Inflammatory macrophage (primary cell): ENCODE results near the gene TOGARAM1.

Experiments
- DNase-seq, 2 donors: peaks; one replicate each; pipeline ENCODE4 v3.0.0-alpha.2; 2020 to 2022

Gene TOGARAM1

DNA sequence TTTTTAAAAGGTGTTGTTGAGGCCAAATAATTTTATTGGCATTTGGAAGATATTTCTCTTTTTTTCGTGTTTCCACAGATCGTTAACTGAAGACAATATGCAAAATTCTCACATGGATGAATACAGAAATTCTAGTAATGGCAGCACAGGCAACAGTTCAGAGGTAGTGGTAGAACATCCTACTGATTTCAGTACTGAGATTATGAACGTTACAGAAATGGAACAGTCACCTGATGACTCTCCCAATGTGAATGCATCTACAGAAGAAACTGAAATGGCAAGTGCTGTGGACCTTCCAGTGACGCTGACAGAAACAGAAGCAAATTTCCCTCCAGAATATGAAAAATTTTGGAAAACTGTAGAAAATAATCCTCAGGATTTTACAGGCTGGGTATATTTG, 133.2 kb downstream of the TOGARAM1 start:
- no peak for DNase-seq

DNA sequence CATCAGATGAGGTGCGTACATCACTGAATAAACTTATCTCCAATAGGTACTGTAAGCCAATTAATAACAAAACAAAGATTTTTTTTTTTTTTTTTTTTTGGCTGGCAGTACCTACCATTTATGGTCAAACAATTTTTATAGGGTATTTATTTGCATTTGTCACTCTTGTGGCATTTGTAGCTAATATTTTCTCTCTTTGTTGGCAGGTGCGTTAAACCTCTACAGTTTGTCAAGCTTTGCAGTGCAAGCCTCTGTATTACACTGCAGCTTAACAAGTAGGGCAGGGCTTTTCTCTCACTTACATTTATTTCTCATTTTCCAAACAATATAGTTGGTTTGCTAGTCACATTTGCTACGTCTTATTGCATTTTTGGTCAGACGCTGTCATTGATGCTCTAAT, 134.2 kb downstream of the TOGARAM1 start:
- no peak for DNase-seq

DNA sequence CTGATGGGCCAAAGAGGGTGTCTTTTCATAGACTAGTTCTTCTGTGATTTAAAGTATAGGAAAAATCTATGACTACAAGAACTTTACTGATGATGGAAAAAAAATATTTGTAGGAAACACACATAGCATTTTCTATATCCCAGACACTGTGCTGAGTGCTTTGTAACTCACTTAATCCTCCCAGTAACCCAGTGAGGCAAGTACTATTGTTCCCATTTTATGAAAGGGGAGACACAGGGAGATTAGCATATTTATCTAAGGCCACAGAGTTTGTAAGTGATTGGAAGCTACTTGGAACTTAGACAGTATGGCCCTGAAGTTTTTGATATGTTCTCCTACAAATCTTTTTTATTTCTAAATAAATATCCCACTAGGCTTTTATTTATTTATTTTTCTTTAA, 141.8 kb downstream of the TOGARAM1 start:
- no peak for DNase-seq

DNA sequence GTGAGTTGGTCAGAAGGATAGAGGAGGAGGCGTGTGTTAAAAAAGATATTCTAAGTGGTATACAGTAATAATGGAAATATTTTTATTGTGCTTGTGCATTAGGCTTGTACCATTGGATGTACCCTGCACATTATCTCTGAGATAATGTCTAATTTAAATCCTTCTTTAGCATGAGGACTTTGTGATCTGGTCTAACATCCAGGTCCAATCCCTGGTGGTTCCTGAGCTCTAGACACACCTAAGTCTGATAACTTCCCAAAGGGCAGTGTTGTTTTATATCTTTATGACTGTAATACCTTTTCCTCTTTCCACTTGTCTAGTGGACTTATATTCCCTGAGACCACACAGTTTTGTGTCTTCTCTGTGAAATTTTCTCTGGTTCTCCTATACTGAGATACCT, 142.6 kb downstream of the TOGARAM1 start:
- no peak for DNase-seq

DNA sequence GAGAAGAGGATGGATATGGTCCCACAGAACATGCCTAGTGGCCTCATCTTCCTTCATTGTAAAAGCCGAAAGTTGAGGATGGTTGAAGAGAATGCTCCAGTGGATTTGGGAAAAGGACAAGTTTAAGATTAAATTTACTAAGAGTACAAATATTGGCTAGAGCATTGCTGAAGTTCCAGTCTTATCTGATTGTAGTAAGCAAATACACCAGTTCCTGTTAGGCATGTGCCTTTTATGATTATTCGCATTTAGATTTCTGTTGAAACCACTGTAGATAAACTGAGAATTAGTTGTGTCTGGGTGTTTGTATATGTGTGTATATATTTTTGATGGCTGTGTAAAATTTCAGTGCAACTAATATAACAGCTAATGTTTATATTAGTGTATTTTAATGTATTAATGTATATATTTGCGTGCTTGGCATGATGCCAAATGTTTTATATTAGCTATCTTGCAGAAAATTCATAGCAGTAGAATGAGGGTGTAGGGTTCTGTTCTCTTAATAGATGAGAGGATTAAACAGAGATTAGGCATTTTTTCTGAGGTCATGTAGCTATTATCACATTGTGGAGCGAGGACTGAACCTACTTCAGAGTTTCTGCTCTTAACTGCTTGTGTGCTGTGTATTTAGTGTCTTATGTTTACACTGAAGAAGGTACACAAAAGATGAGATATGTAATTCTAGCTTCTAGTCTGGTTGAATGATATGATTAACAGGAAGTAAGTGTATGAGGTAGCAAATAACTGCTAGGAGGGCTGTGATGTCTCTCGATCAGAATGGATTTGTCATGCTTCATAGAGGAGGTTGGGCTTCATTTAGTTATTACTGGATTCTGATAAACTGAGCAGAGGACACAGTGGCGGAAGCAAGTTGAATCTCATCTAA, 151.1 kb downstream of the TOGARAM1 start:
- no peak for DNase-seq

DNA sequence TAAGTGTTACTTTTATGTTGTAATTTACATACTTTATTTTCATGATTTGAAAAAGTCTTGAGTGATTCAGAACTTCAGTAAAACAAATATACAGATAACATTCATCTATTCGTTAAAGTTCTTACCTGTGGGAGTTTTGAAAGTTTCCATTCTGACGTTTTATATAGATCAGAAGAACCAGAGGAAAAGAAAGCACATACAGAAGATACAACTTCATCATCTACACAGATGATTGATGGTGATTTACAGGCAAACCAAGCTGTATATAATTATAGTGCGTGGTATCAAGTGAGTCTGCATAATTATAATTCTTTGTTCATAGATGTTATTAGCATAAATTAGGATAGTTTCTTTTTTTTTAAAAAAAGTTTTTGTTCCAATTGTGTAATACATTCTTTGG, 152.3 kb downstream of the TOGARAM1 start:
- no peak for DNase-seq

DNA sequence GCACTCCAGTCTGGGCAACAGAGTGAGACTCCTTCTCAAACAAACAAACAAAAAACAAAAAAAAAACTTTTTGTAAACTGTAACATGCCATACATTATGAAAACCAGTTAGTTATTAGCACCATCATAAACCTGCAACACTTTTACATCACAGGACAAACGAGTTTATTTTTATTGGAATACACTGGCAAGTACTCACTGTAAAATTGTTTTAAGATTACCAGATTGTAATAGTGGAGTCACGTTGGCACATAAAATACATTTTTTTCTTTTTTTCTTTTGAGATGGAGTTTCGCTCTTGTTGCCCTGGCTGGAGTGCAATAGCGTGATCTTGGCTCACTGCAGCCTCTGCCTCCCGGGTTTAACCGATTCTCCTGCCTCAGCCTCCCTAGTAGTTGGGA, 156.6 kb downstream of the TOGARAM1 start:
- no peak for DNase-seq

DNA sequence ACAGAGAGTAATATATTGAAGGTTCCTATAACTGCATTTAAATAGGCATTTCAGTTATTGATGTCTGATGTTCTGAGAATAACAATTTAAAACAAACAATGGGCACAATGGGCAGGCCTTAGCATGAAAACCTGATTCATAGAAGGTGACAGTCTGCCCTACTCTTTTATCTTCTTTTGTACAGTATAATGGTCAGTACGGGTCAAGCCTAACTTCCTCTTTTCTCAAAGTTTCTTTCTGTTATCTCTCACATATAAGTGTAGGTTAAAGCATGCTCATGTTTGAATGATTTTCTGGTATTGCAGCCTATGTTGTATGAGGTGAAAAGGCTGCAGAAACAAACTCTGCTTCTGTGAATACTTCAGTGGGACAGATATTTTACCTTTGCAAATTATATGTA, 158.1 kb downstream of the TOGARAM1 start:
- DNase-seq: no peak

DNA sequence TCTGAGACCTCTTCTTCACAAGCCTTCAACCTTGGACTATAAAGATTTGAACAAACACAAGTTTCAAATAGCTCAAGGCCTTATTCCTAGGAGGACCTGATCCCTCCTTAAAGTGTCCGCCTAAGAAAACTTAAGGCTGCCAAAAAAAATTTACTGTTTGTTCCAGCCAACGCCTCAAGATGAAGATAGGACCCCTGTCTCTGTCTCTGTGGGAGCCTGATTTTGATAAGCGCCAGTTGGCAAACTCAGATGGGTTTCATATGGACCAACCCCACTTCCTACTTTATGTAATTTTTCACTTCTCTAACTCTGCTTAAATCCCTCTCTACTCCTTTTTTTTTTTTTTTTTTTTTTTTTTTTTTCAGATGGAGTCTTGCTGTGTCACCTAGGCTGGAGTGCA, 161.3 kb downstream of the TOGARAM1 start:
- DNase-seq: no peak
